ENCODE data around the gene CBY1. TPM values are rescaled to one million over a fixed set of nuclear protein-coding genes. Genes with fewer than 3 reads are reported as not detected.

Gene CBY1
- polyA plus RNA-seq, 1 of the 3 experiments (the other 2 are of a cell fraction): 21.8 TPM

DNA sequence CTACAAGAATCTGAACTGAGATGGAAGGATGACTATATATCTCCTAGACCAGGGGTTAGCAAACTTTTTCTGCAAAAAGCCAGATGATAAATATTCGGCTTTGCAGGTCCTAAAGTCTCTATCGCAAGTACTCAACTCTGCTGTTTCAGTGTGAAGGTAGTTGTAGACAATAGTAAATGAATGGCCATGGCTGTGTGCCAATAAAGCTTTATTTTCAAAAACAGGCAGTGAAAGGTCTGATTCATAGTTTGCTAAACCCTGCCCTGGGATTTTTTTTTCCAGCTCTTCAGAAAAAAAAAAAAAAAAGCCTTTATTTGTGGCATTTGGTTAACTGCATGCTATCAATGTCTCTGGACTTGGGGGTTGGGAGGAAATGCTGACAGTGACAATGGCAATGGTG lies 37.8 kb upstream of the CBY1 start:
- no peaks in the 10 kb centered on the region for H3K36me3 ChIP-seq (replicated peaks in 1 of 2; ENCODE audit: control insufficient read depth in 1 of 2, insufficient read depth in 2 of 2, low read length in 1 of 2)
- H3K4me1 ChIP-seq (ENCODE audit: control insufficient read depth in 1 of 2, insufficient read depth in 2 of 2, low read depth in 1 of 2, low read length in 1 of 2): no peaks in the 10 kb centered on the region
- no peaks in the 10 kb centered on the region for H3K27me3 ChIP-seq (ENCODE audit: insufficient read depth)
- no peaks in the 10 kb centered on the region for H4K20me1 ChIP-seq (ENCODE audit: insufficient read depth)
- H3K27ac ChIP-seq (ENCODE audit: low read depth in 2 of 2, low read length in 1 of 2): no peak overlapping the region
- no peak for DNase-seq
- no peak overlapping the region for H3K4me2 ChIP-seq
- H3K9me2 ChIP-seq: no peaks in the 10 kb centered on the region
- H3K9ac ChIP-seq: no peak overlapping the region
- ChIA-PET CTCF (no interaction called here), POLR2A (no interaction called here)
- H2AFZ ChIP-seq (ENCODE audit: low read depth): no peak overlapping the region
- H3K4me3 ChIP-seq (ENCODE audit: low read depth in 2 of 2, low read length in 1 of 2): no peak overlapping the region
- no peaks in the 10 kb centered on the region for H3K9me3 ChIP-seq
- H3F3A ChIP-seq (replicated peaks; ENCODE audit: insufficient read depth): no peaks in the 10 kb centered on the region
- WGBS (ENCODE audit: low lambda C conversion rate): 100% methylated on average over 2 of the region's 2 CpGs
- TF ChIP-seq MXI1 (IDR thresholded peaks at IDR 0.05; ENCODE audit: low read depth, low read length): no peak
- TF ChIP-seq, protein P1, sequence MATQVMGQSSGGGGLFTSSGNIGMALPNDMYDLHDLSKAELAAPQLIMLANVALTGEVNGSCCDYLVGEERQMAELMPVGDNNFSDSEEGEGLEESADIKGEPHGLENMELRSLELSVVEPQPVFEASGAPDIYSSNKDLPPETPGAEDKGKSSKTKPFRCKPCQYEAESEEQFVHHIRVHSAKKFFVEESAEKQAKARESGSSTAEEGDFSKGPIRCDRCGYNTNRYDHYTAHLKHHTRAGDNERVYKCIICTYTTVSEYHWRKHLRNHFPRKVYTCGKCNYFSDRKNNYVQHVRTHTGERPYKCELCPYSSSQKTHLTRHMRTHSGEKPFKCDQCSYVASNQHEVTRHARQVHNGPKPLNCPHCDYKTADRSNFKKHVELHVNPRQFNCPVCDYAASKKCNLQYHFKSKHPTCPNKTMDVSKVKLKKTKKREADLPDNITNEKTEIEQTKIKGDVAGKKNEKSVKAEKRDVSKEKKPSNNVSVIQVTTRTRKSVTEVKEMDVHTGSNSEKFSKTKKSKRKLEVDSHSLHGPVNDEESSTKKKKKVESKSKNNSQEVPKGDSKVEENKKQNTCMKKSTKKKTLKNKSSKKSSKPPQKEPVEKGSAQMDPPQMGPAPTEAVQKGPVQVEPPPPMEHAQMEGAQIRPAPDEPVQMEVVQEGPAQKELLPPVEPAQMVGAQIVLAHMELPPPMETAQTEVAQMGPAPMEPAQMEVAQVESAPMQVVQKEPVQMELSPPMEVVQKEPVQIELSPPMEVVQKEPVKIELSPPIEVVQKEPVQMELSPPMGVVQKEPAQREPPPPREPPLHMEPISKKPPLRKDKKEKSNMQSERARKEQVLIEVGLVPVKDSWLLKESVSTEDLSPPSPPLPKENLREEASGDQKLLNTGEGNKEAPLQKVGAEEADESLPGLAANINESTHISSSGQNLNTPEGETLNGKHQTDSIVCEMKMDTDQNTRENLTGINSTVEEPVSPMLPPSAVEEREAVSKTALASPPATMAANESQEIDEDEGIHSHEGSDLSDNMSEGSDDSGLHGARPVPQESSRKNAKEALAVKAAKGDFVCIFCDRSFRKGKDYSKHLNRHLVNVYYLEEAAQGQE (IDR thresholded peaks at IDR 0.05; ENCODE audit: low read depth, low read length): no peak
- TF ChIP-seq, protein P2, sequence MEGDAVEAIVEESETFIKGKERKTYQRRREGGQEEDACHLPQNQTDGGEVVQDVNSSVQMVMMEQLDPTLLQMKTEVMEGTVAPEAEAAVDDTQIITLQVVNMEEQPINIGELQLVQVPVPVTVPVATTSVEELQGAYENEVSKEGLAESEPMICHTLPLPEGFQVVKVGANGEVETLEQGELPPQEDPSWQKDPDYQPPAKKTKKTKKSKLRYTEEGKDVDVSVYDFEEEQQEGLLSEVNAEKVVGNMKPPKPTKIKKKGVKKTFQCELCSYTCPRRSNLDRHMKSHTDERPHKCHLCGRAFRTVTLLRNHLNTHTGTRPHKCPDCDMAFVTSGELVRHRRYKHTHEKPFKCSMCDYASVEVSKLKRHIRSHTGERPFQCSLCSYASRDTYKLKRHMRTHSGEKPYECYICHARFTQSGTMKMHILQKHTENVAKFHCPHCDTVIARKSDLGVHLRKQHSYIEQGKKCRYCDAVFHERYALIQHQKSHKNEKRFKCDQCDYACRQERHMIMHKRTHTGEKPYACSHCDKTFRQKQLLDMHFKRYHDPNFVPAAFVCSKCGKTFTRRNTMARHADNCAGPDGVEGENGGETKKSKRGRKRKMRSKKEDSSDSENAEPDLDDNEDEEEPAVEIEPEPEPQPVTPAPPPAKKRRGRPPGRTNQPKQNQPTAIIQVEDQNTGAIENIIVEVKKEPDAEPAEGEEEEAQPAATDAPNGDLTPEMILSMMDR (IDR thresholded peaks at IDR 0.05): no peak
- TF ChIP-seq, protein P3, sequence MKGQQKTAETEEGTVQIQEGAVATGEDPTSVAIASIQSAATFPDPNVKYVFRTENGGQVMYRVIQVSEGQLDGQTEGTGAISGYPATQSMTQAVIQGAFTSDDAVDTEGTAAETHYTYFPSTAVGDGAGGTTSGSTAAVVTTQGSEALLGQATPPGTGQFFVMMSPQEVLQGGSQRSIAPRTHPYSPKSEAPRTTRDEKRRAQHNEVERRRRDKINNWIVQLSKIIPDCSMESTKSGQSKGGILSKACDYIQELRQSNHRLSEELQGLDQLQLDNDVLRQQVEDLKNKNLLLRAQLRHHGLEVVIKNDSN (IDR thresholded peaks at IDR 0.05; ENCODE audit: borderline replicate concordance, low read depth): no peak
- no peaks in the 10 kb centered on the region for H3K79me2 ChIP-seq (ENCODE audit: insufficient read depth)

DNA sequence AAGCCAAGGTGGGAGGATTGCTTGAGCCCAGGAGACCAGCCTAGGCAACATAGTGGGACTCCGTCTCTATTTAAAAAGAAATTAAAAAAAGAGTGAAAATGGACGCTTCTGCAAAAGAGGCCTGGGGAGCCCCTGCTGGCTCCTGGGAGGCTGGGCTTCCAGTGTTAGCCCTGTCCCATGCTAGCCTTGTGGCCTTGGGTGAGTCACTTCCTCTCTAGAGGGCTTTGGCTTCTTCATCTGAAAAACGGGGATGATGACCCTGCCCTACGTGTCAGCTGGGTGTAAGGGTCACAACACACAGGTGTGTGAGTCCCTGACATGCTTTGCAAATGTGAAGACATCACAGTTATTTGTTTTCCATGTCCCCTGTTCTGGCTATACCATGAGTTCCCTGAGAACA lies 33.1 kb upstream of the CBY1 start:
- 81% methylated on average over 2 of the region's 4 CpGs for WGBS (ENCODE audit: low lambda C conversion rate)
- TF ChIP-seq, protein P4, sequence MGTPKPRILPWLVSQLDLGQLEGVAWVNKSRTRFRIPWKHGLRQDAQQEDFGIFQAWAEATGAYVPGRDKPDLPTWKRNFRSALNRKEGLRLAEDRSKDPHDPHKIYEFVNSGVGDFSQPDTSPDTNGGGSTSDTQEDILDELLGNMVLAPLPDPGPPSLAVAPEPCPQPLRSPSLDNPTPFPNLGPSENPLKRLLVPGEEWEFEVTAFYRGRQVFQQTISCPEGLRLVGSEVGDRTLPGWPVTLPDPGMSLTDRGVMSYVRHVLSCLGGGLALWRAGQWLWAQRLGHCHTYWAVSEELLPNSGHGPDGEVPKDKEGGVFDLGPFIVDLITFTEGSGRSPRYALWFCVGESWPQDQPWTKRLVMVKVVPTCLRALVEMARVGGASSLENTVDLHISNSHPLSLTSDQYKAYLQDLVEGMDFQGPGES (IDR thresholded peaks at IDR 0.05; ENCODE audit: low read depth, low read length): no peak
- TF ChIP-seq, protein P5, sequence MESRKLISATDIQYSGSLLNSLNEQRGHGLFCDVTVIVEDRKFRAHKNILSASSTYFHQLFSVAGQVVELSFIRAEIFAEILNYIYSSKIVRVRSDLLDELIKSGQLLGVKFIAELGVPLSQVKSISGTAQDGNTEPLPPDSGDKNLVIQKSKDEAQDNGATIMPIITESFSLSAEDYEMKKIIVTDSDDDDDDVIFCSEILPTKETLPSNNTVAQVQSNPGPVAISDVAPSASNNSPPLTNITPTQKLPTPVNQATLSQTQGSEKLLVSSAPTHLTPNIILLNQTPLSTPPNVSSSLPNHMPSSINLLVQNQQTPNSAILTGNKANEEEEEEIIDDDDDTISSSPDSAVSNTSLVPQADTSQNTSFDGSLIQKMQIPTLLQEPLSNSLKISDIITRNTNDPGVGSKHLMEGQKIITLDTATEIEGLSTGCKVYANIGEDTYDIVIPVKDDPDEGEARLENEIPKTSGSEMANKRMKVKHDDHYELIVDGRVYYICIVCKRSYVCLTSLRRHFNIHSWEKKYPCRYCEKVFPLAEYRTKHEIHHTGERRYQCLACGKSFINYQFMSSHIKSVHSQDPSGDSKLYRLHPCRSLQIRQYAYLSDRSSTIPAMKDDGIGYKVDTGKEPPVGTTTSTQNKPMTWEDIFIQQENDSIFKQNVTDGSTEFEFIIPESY (IDR thresholded peaks at IDR 0.05; ENCODE audit: borderline replicate concordance, low read depth): no peak
- TF ChIP-seq MXI1 (IDR thresholded peaks at IDR 0.05; ENCODE audit: low read depth, low read length) (no peak), ELF1 (IDR thresholded peaks at IDR 0.05) (no peak)
- TF ChIP-seq, protein P2 (IDR thresholded peaks at IDR 0.05): no peak
- TF ChIP-seq, protein P6, sequence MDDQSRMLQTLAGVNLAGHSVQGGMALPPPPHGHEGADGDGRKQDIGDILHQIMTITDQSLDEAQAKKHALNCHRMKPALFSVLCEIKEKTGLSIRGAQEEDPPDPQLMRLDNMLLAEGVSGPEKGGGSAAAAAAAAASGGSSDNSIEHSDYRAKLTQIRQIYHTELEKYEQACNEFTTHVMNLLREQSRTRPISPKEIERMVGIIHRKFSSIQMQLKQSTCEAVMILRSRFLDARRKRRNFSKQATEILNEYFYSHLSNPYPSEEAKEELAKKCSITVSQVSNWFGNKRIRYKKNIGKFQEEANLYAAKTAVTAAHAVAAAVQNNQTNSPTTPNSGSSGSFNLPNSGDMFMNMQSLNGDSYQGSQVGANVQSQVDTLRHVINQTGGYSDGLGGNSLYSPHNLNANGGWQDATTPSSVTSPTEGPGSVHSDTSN (IDR thresholded peaks at IDR 0.05): no peak

More for the DNA sequence above, 33.1 kb upstream of the CBY1 start:
- no peak overlapping the region for H3K4me3 ChIP-seq (ENCODE audit: low read depth in 2 of 2, low read length in 1 of 2)
- no peak overlapping the region for H2AFZ ChIP-seq (ENCODE audit: low read depth)
- H3K9me3 ChIP-seq: no peaks in the 10 kb centered on the region
- no peaks in the 10 kb centered on the region for H3F3A ChIP-seq (replicated peaks; ENCODE audit: insufficient read depth)
- no peak overlapping the region for H3K27ac ChIP-seq (ENCODE audit: low read depth in 2 of 2, low read length in 1 of 2)
- DNase-seq: no peak
- no peaks in the 10 kb centered on the region for H3K36me3 ChIP-seq (replicated peaks in 1 of 2; ENCODE audit: control insufficient read depth in 1 of 2, insufficient read depth in 2 of 2, low read length in 1 of 2)
- H3K4me2 ChIP-seq: no peak overlapping the region
- no peak overlapping the region for H3K9ac ChIP-seq
- no peaks in the 10 kb centered on the region for H3K4me1 ChIP-seq (ENCODE audit: control insufficient read depth in 1 of 2, insufficient read depth in 2 of 2, low read depth in 1 of 2, low read length in 1 of 2)
- H3K9me2 ChIP-seq: no peaks in the 10 kb centered on the region
- no peaks in the 10 kb centered on the region for H4K20me1 ChIP-seq (ENCODE audit: insufficient read depth)
- H3K27me3 ChIP-seq (ENCODE audit: insufficient read depth): no peaks in the 10 kb centered on the region
- H3K79me2 ChIP-seq (ENCODE audit: insufficient read depth): no peaks in the 10 kb centered on the region
- ChIA-PET POLR2A (no interaction called here), CTCF (no interaction called here)

Data from SK-N-SH (cell line).